ENCODE measurements around the gene ERFE. TPM values are rescaled to one million over a fixed set of nuclear protein-coding genes. Genes with fewer than 3 reads are reported as not detected.

ERFE gene
- total RNA-seq, 4 donors from 2014 or later = 0.39 to 0.66 TPM; not detected in 2

- Histone ChIP-seq H3K27me3 (no peaks in the 10 kb centered on the region), H3K27ac (replicated peaks in 1 of 4) (no peak overlapping the region), H3K4me3 (no peak overlapping the region), H3K4me1 (peaks cover 5 to 15% (median 11%) of the 10 kb centered on the region in 4 donors), H3K36me3 (peaks cover 0 to 16% (median 0%) of the 10 kb centered on the region in 4 donors), H3K9me3 (no peaks in the 10 kb centered on the region)
- no peak for DNase-seq (ENCODE audit: extremely low spot score)
- WGBS = 100% methylated on average over 2 of the region's 2 CpGs
- intact Hi-C loops (cut with DNase I) = no loop called here
- TF ChIP-seq CTCF (IDR thresholded peaks at IDR 0.05) = no peak
- no peak for TF ChIP-seq EP300 (IDR thresholded peaks at IDR 0.05)
- TF ChIP-seq POLR2A (IDR thresholded peaks at IDR 0.05; ENCODE audit: low read depth) = no peak
- TF ChIP-seq POLR2AphosphoS5 (IDR thresholded peaks at IDR 0.05) = no peak
Measured at GRCh38 chr2:238126775-238127164, 32.0 kb upstream of the ERFE start.

- Histone ChIP-seq H3K4me3 (peak overlapping the region; percentile 23 to 43 (median 34)), H3K4me1 (peaks cover 5 to 15% (median 11%) of the 10 kb centered on the region in 4 donors), H3K9me3 (no peaks in the 10 kb centered on the region), H3K27me3 (no peaks in the 10 kb centered on the region), H3K36me3 (peaks cover 0 to 17% (median 0%) of the 10 kb centered on the region in 4 donors), H3K27ac (replicated peaks in 1 of 4) (peak overlapping the region in 1 of 4 donors; percentile 10)
- WGBS = 47% methylated on average over 16 of the region's 36 CpGs
- no peak for TF ChIP-seq EP300 (IDR thresholded peaks at IDR 0.05)
- TF ChIP-seq CTCF (IDR thresholded peaks at IDR 0.05) = peak in 1 of 3 experiments; percentile 26
- intact Hi-C loops (cut with DNase I) = no loop called here
- no peak for DNase-seq (ENCODE audit: extremely low spot score)
Measured at GRCh38 chr2:238127165-238128060, 31.4 kb upstream of the ERFE start.

GRCh38 chr2:238128061-238128440 is 30.7 kb upstream of the ERFE start:
- H3K27me3 ChIP-seq = no peaks in the 10 kb centered on the region
- intact Hi-C loops (cut with DNase I) = no loop called here
- 89% methylated on average over 19 of the region's 22 CpGs for WGBS
- H3K36me3 ChIP-seq = peaks cover 0 to 17% (median 0%) of the 10 kb centered on the region in 4 donors
- H3K4me1 ChIP-seq = peaks cover 5 to 15% (median 11%) of the 10 kb centered on the region in 4 donors
- H3K27ac ChIP-seq (replicated peaks in 1 of 4) = peak overlapping the region in 1 of 4 donors; percentile 10
- peak overlapping the region in 1 of 4 donors; percentile 43 for H3K4me3 ChIP-seq
- TF ChIP-seq POLR2A (IDR thresholded peaks at IDR 0.05; ENCODE audit: low read depth) (no peak), CTCF (IDR thresholded peaks at IDR 0.05) (no peak), POLR2AphosphoS5 (IDR thresholded peaks at IDR 0.05) (no peak), EP300 (IDR thresholded peaks at IDR 0.05) (no peak)
- no peak for DNase-seq (ENCODE audit: extremely low spot score)
- no peaks in the 10 kb centered on the region for H3K9me3 ChIP-seq

GRCh38 chr2:238128534-238129001 is 30.2 kb upstream of the ERFE start:
- intact Hi-C loops (cut with DNase I) = no loop called here
- DNase-seq (ENCODE audit: extremely low spot score) = no peak
- no peaks in the 10 kb centered on the region for H3K27me3 ChIP-seq

More at GRCh38 chr2:238128534-238129001, 30.2 kb upstream of the ERFE start:
- peaks cover 0 to 17% (median 0%) of the 10 kb centered on the region in 4 donors for H3K36me3 ChIP-seq
- H3K4me3 ChIP-seq = no peak overlapping the region
- peaks cover 5 to 15% (median 11%) of the 10 kb centered on the region in 4 donors for H3K4me1 ChIP-seq
- TF ChIP-seq POLR2A (IDR thresholded peaks at IDR 0.05; ENCODE audit: low read depth) (no peak), EP300 (IDR thresholded peaks at IDR 0.05) (no peak), POLR2AphosphoS5 (IDR thresholded peaks at IDR 0.05) (no peak), CTCF (IDR thresholded peaks at IDR 0.05) (no peak)
- H3K9me3 ChIP-seq = no peaks in the 10 kb centered on the region
- H3K27ac ChIP-seq (replicated peaks in 1 of 4) = no peak overlapping the region
- 77% methylated on average over 10 of the region's 30 CpGs for WGBS

Data from esophagus muscularis mucosa (tissue), 4 donors.